Measurements from ENCODE around the gene KMT2B.

GRCh38 chr19:35743640-35744429, 26.0 kb downstream of the KMT2B start:
- no peak for TF ChIP-seq TAF1 (IDR thresholded peaks at IDR 0.05; ENCODE audit: low read depth)
- TF ChIP-seq TEAD4 (IDR thresholded peaks at IDR 0.05) = no peak
- no peak for TF ChIP-seq YY1 (IDR thresholded peaks at IDR 0.05; ENCODE audit: low read depth)
- TF ChIP-seq FOXM1 (IDR thresholded peaks at IDR 0.05; ENCODE audit: borderline replicate concordance, low read depth) = no peak
- TF ChIP-seq EGR1 (IDR thresholded peaks at IDR 0.05) = no peak
- TF ChIP-seq RAD21 (IDR thresholded peaks at IDR 0.05; ENCODE audit: low read depth) = no peak
- TF ChIP-seq NFIC (IDR thresholded peaks at IDR 0.05) = no peak
- no peak for TF ChIP-seq EP300 (IDR thresholded peaks at IDR 0.05; ENCODE audit: borderline replicate concordance)
- TF ChIP-seq TCF12 (IDR thresholded peaks at IDR 0.05; ENCODE audit: low read depth) = no peak
- no peak for TF ChIP-seq CEBPB (IDR thresholded peaks at IDR 0.05)
- no peak for TF ChIP-seq ZBTB7A (IDR thresholded peaks at IDR 0.05; ENCODE audit: low read depth)
- TF ChIP-seq, protein P1, sequence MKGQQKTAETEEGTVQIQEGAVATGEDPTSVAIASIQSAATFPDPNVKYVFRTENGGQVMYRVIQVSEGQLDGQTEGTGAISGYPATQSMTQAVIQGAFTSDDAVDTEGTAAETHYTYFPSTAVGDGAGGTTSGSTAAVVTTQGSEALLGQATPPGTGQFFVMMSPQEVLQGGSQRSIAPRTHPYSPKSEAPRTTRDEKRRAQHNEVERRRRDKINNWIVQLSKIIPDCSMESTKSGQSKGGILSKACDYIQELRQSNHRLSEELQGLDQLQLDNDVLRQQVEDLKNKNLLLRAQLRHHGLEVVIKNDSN (IDR thresholded peaks at IDR 0.05) = no peak
